ENCODE data around the gene TCF7L1. TPM values are rescaled to one million over a fixed set of nuclear protein-coding genes. Genes with fewer than 3 reads are reported as not detected.

TCF7L1 gene
- total and polyA plus RNA-seq, 2 donors (not counting 3 experiments of a cell fraction or from before 2014, with no cell fraction given): 9.6 to 17.4 TPM

GRCh38 chr2:85278361-85278760 is 145.2 kb downstream of the TCF7L1 start:
- Histone ChIP-seq H3K4me3 (replicated peaks in 1 of 3; ENCODE audit: insufficient read depth in 1 of 3, low read depth in 1 of 3, low read length in 3 of 3) (no peak overlapping the region), H3K4me1 (ENCODE audit: control insufficient read depth, extremely low read depth, insufficient read depth, low read length) (peaks cover 9% of the 10 kb centered on the region), H2AFZ (ENCODE audit: low read depth, low read length) (no peak overlapping the region), H3K27ac (ENCODE audit: insufficient read depth, low read depth, low read length) (no peak overlapping the region), H3K27me3 (ENCODE audit: control insufficient read depth in 2 of 2, insufficient read depth in 2 of 2, low read length in 2 of 2) (no peaks in the 10 kb centered on the region), H3K9me3 (replicated peaks; ENCODE audit: control insufficient read depth, insufficient read depth, low read length) (no peaks in the 10 kb centered on the region), H4K20me1 (replicated peaks; ENCODE audit: control insufficient read depth, extremely low read depth, insufficient read depth, low read length) (no peaks in the 10 kb centered on the region), H3K79me2 (ENCODE audit: control insufficient read depth, insufficient read depth, low read length) (no peaks in the 10 kb centered on the region), H3K9me1 (replicated peaks; ENCODE audit: control insufficient read depth, extremely low read depth, insufficient read depth, low read length) (no peaks in the 10 kb centered on the region), H3K4me2 (ENCODE audit: insufficient read depth, low read length) (no peak overlapping the region), H3K36me3 (ENCODE audit: control insufficient read depth in 2 of 2, extremely low read depth in 1 of 2, insufficient read depth in 2 of 2, low read length in 2 of 2) (no peaks in the 10 kb centered on the region), H3K9ac (replicated peaks; ENCODE audit: extremely low read depth, insufficient read depth, low read length) (no peak overlapping the region)
- ChIA-PET POLR2A (no interaction called here), CTCF (interaction anchor here (0.9 to 1.2 kb wide), 5 partner anchors 12 to 211 kb away, joined by 3 to 9 read pairs (median 5); partner anchors contain the start of gene TCF7L1)
- no TSS peak for BruUV-seq (replicated peaks)
- FAIRE-seq: no peak
- TF ChIP-seq POLR2AphosphoS5 (IDR thresholded peaks at IDR 0.05; ENCODE audit: insufficient read depth, low read depth, low read length) (no peak), CTCF (IDR thresholded peaks at IDR 0.05; ENCODE audit: extremely low read depth in 1 of 2, insufficient read depth in 1 of 2, low read depth in 1 of 2, low read length in 2 of 2) (no peak), POLR2A (IDR thresholded peaks at IDR 0.05; ENCODE audit: low read depth, low read length) (no peak), MYC (IDR thresholded peaks at IDR 0.05; ENCODE audit: low read depth, low read length) (no peak), GATA2 (IDR thresholded peaks at IDR 0.05; ENCODE audit: insufficient read depth, insufficient read length, low read depth, low read length) (no peak), EZH2 (IDR thresholded peaks at IDR 0.05; ENCODE audit: borderline replicate concordance, low read depth, low read length, severe bottlenecking) (no peak), FOS (IDR thresholded peaks at IDR 0.05; ENCODE audit: borderline replicate concordance, insufficient read depth, low read length) (no peak), MAX (IDR thresholded peaks at IDR 0.05; ENCODE audit: insufficient read depth, insufficient read length) (no peak), JUN (IDR thresholded peaks at IDR 0.05; ENCODE audit: borderline replicate concordance, insufficient read depth, insufficient read length, low read depth) (no peak)
- no peak for DNase-seq (ENCODE audit: low read depth, low spot score)
- dilution Hi-C loops (cut with MboI; ENCODE audit: extremely low pct_ligation_motif_present, low sequenced_read_pairs) (no loop called here), intact Hi-C loops (cut with micrococcal nuclease) (no loop called here)

Data from endothelial cell of umbilical vein (primary cell).